Fibroblast of peridontal ligament (primary cell): Measurements from ENCODE around the gene DNAAF5.
"Not testable (repeated sequence)": the region's sequence is repeated elsewhere in the genome, so short reads cannot be mapped to it uniquely, and the experiment has no call there.

ENCODE experiments used
- DNase-seq: peaks from one replicate; pipeline ENCODE4 v3.0.0-alpha.2; 2010; ENCODE audit errors: extremely low read depth

Gene DNAAF5

GRCh38 chr7:781936-782529, 55.5 kb downstream of the DNAAF5 start:
- no peak for DNase-seq

DNA sequence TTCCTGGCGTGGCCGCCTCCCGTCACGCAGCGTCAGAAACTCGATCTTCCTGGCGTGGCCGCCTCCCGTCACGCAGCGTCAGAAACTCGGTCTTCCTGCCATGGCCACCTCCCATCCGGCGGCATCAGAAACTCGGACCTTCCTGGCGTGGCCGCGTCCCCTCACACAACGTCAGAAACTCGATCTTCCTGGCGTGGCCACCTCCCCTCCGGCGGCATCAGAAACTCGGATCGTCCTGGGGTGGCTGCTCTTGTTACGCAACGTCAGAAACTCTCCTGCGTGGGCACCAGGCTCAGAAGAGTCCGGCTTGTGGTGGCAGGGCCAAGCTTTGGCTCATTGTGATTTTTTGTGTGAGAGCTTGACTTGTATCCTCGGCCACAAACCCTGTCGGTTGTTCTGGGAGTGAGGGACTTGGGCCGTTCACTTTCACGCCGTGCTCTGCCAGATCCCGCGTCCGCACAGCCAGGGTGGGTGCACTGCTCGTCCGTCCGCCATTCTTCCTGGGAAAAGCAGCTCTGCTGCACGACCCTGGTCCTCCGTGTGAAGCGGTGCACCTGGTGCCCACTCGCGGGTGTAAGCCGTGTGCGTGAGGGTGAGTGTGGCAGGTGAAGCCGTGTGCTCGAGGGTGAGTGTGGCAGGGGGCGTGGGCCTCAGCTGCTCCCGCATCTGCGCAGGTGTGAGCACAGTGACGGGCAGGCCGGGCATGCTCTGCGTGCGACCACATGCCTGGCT, 56.4 kb downstream of the DNAAF5 start:
- DNase-seq, result no peak

GRCh38 chr7:783556-784490, 57.3 kb downstream of the DNAAF5 start:
- no peak for DNase-seq

DNA sequence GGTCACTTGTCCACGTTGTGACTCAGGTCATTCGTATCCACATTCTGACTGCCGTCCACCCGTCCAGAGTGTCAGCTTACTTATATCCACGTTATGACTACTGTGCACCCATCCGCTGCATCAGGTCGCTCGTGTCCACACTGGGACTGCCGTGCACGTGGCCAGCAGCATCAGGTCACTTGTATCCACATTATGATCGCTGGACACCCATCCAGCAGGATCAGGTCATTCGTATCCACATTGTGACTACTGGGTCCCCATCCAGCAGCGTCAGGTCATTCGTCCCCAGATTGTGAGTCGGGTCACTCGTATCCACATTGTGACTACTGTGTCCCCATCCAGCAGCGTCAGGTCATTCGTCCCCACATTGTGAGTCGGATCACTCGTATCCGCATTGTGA, 58.5 kb downstream of the DNAAF5 start:
- no peak for DNase-seq

GRCh38 chr7:785416-785815, 58.9 kb downstream of the DNAAF5 start:
- no peak for DNase-seq

DNA sequence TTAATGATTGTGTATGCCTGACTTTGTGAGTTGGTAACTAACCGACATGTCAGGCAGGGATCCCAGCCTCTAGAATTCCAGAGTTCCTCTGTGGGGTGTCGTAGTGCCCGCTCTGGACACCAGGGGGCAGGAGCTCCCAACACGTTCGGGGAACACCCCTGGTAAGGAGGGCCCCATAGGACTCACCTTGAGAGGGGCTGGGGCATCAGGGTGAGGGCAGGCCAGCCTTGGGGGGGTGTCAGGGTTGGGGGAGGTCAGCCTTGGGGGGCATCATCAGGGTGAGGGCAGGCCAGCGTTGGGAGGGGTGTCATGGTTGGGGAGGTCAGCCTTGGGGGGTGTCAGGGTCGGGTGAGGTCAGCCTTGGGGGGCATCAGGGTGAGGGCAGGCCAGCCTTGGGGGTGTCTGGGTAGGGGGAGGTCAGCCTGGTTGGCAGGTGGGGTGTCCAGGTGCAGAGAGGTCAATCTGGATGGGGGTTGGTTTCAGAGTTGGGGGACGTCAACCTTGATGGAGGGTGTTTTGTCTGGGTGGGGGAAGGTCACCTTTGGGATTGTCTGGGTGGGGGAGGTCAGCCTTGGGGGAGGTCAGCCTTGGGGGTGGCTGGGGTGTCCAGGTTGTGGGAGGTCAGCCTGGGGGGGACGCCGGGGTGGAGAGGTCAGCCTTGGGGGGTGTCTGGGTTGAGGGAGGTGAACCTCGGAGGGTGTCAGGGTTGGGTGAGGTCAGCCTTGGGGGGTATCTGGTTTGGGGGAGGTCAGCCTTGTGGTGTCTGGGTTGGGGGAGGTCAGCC, 60.2 kb downstream of the DNAAF5 start:
- DNase-seq, result peak; percentile 63

GRCh38 chr7:787332-788240, 61.1 kb downstream of the DNAAF5 start:
- no peak for DNase-seq

DNA sequence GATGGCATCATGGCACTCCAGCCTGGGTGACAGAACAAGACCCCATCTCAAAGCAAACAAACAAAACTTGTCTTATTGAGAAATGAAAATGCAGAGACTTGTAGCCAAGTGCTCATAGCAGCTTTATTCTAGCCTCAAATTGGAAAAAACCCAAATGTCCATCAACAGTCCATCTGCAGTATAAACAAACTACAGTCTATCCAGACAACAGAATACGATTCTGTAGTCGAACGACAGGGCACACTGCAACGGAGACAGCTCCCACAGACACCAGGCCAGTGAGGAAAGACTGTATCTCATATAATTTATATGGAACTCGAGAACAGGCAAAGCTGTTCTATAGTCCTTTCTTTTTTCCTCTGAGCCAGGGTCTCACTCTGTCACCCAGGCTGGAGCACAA, 65.0 kb downstream of the DNAAF5 start:
- no peak for DNase-seq

GRCh38 chr7:794207-794606, 67.7 kb downstream of the DNAAF5 start:
- no peak for DNase-seq

- no peak for DNase-seq
These were observed 68.3 kb downstream of the DNAAF5 start for GRCh38 chr7:794671-795329.

DNA sequence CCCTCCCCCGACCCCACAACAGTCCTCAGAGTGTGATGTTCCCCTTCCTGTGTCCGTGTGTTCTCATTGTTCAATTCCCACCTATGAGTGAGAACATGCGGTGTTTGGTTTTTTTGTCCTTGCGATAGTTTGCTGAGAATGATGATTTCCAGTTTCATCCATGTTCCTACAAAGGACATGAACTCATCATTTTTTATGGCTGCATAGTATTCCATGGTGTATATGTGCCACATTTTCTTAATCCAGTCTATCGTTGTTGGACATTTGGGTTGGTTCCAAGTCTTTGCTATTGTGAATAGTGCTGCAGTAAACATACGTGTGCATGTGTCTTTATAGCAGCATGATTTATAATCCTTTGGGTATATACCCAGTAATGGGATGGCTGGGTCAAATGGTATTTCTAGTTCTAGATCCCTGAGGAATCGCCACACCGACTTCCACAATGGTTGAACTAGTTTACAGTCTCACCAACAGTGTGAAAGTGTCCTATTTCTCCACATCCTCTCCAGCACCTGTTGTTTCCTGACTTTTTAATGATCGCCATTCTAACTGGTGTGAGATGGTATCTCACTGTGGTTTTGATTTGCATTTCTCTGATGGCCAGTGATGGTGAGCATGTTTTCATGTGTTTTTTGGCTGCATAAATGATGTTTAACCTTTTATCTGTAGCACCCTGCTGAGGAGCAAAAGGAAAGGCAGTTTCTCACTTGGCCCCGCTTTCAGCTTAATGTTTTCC, 70.1 kb downstream of the DNAAF5 start:
- not testable (repeated sequence) for DNase-seq

DNA sequence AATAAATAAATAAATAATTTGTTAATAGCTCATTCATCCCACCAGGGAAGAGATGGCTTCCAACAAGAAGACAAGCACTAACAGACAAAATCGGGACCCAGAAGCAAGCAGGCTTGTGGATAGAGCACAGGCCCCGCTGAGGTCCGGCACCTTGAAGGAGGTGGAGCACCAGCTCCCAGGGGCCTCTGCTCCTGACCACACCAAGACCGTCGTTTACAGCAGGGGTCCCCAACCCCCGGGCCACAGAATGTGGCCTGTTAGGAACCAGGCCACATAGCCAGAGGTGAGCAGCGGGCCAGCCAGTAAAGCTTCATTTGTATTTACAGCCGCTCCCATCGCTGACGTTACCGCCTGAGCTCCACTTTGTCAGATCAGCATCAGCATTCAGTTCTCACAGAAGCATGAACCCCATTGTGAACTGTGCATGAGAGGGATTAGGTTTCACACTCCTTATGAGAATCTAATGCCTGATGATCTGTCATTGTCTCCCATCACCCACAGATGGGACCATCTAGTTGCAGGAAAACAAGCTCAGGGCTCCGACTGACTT, 72.5 kb downstream of the DNAAF5 start:
- DNase-seq, result no peak

- no peak for DNase-seq
These were observed 74.2 kb downstream of the DNAAF5 start for GRCh38 chr7:800692-801091.

- DNase-seq, result not testable (repeated sequence)
These were observed 74.9 kb downstream of the DNAAF5 start for GRCh38 chr7:801351-801750.

DNA sequence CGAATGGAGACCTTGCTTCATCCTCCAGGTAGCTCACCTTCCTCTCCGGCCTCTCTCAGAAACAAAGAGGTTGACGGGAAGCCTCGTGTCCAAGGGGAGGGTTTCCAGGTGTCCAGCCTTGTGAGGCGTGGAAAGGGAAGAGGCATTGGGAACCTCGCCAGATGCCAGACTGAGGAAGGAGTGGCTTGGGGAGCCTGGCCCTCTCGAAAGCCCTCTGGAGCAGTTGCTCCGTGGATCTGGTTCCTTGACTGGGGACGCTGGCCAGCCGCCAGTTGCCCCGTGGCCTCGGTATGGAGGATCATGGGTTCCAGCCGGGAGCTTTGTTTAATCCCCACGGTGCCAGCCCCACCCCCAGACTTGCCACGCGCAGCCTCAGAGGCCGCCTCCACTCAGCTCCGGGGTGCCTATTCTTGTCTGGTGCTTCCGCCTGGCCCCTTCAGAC, 75.5 kb downstream of the DNAAF5 start:
- no peak for DNase-seq

- no peak for DNase-seq
These were observed 76.2 kb downstream of the DNAAF5 start for GRCh38 chr7:802500-803242.

DNA sequence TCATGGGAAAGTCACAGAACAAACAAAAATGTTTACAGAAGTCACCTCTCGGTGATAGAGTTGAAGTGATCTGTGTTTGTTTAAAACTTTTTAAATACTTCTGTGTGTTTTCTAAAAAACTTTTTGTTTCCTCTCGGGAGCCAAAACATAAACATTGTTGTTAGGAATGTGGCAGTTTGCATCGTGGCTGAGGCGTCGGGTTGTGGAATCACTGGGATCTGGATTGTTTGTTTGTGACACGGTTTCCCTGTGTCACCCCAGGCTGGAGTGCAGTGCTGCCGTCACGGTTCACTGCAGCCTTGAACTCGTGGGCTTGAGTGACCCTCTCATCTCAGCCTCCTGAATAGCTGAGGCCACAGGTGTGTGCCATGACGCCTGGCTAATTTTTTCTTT, 76.7 kb downstream of the DNAAF5 start:
- DNase-seq, result peak; percentile 35

DNA sequence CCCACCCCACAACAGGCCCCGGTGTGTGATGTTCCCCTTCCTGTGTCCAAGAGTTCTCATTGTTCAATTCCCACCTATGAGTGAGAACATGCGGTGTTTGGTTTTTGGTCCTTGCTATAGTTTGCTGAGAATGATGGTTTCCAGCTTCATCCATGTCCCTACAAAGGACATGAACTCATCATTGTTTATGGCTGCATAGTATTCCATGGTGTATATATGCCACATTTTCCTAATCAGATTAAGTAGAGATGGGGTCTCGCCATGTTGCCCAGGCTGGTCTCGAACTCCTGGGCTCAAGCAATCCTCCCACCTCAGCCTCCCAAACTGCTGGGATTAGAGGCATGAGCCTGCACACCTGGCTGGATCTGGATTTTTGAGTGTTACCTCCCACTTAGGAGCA, 77.3 kb downstream of the DNAAF5 start:
- DNase-seq, result not testable (repeated sequence)
